Measurements from ENCODE around the gene KISS1R.
A peak's percentile ranks its signal among the peaks of the same experiment; 100 is the strongest.
"Not testable (repeated sequence)": the region's sequence is repeated elsewhere in the genome, so short reads cannot be mapped to it uniquely, and the experiment has no call there.

Gene KISS1R

GRCh38 chr19:917323-918151 is at the start of gene KISS1R:
Gene KISS1R, plus strand, starts transcription at chr19:917333. Its CDS starts 170 bp downstream, at chr19:917503.
- peak; percentile 70 for DNase-seq
- peak; percentile 10 for ATAC-seq

DNA sequence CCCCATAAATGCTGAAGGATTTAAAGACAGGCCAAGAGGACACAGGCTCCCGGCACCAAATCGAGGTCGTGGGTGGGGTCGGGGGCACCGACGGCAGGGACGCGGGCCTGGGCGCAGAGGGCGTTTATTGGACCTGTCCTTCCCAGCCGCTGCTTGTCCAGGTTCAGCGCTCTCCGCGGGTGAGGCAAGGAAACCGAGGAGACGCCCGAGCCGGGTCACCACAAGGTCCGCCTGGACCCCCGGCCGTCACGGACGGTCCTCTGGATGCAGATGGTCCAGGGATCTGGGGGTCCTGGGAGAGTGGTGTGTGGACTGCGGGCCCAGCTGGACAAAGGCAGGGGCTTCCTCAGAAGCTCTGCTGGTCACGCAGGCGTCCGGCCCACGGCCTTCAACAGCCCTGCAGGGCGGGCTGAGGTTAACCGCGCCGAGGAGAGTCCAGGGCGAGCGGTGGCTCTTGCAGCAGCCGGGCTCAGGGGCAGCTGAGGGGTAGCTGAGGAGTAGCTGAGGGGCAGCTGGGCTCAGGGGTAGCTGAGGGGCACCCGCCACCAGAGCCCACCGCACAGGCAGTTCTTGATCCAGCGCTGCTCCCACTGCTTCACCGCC is 49.2 kb upstream of the KISS1R start:
- DNase-seq = no peak
- no peak for ATAC-seq

DNA sequence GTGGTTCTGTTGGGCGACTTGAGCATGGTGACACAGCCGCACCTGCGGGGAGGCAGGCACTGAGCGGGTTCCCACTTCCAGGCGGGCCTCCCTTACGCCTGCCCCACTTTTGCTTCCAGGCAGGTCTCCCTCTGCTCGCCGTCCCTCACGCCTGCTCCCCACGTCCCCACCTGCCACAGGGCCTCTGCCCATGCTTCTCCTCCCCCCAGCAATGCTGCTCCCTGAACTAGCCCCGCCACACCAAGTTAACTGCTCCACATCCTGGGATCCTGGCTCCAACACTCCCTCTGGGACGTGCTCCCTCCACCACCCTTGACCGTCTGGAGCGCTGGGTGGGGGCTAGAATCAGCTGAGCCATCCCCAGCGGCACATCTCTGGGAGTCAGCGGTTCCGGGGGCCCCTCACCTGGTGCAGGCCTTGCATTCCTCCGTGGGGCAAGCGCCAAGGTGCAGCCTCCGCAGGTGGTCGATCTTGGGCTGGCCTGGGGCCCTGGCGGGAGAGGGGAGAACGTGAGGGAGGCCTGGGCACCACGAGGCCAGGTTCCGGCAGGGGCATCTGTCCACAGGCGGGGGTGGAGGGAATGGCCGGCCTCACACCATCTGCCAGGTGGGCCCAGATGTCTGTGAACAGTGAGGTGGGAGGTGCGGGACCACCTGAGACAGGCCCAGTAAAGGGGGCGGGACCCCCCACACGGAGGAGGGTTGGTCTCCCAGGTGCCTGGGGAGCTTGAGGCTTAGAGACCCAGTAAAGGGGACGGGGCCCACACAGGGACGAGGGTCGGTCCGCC is 48.5 kb upstream of the KISS1R start:
- no peak for ATAC-seq

DNA sequence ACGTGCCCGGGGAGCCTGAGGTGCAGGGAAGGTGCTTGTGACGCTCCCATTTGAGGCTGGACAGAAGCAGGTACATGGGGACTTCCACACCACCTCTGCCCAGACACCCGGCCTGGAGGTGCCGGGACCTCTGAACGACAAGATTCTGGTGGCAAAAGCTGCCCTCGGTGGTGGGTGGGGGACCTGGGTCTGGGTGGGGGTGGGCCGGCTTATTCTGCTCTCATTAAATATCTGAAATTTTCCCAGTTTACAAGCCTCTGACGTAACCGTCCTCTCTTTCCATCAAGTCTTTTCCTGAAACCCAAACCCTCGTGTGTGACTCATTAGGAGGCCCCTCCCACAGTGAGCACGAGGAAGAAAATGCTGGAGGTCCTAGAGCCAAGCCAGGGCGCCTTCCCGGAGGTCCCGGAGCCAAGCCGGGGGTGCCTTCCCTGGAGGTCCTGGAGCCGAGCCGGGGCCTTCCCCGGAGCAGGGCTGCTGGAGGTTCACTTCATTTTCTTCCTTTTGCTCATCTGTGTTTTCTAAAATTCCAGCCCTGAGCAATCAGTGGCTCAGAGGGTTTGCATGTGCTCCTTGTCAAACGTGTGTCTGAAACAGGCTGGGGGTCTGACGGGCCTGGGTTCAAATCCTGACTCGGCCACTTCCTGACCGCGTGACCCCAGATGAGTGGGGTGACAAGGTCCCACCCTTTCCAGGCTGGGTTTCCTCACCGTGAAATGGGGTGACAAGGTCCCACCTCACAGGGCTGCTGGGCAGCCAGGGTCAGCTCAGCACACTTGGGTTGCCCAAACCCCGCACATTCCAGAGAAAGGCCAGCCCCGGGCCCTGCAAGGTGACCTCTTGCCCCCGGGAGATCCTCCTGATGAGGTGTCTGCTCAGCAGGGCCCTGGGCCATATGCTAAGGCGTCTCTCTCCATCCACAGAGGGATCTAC is 47.6 kb upstream of the KISS1R start:
- no peak for ATAC-seq
- no peak for DNase-seq

More for the DNA sequence above, 48.5 kb upstream of the KISS1R start:
- DNase-seq = no peak

DNA sequence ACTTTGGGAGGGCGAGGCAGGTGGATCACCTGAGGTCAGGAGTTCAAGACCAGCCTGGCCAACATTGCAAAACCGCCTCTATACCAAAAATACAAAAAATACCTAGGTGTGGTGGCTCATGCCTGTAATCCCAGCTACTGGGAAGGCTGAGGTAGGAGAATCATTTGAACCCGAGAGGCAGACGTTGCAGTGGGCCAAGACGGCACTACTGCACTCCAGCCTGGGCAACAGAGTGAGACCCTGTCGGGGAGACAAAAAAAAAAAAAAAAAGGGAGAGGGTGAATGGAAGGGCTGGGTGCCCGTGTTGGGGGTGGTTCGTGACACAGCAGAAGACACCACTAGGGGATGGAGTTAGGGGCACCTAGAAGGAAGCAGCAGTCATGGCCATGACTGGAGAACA is 46.8 kb upstream of the KISS1R start:
- no peak for ATAC-seq
- no peak for DNase-seq

GRCh38 chr19:870963-871401 is 46.2 kb upstream of the KISS1R start:
- DNase-seq (no peak), ATAC-seq (no peak)

- peak; percentile 23 for DNase-seq
- ATAC-seq = no peak
Measured at GRCh38 chr19:871446-872265, 45.5 kb upstream of the KISS1R start.

DNA sequence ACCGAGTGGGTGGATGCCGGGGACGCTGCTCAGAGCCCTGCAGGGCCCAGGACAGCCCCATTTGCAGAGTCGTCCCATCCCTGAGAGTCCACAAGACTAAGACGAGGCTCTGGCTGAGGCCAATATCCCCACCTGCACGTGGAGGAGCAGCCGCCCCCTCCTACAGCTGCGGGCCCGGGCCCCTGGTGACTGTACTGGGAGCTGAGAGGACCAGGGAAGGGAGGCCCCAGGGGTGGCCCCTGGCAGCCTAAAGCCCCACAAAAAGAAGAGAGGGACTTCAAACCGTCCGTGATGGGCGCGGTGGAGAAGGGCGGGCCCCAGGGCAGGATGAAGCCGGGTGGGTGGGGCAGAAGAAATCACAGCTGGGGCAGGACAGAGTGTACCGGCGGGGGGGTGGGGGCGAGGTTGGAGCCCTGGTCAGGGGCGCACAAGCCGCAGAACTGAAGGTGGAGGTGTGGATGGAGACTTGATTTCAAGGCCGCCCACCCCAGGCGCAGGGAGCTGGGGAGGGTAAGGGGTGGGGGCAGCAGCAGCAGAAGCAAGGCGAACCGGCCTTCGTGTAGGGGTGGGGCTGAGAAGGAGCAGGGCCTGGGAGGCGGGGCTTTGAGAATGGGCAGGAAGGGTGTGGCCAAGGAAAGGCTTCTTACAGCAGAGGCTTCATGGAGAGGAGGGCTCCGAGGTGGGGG is 44.7 kb upstream of the KISS1R start:
- ATAC-seq (peak; percentile 68), DNase-seq (peak; percentile 85)

DNA sequence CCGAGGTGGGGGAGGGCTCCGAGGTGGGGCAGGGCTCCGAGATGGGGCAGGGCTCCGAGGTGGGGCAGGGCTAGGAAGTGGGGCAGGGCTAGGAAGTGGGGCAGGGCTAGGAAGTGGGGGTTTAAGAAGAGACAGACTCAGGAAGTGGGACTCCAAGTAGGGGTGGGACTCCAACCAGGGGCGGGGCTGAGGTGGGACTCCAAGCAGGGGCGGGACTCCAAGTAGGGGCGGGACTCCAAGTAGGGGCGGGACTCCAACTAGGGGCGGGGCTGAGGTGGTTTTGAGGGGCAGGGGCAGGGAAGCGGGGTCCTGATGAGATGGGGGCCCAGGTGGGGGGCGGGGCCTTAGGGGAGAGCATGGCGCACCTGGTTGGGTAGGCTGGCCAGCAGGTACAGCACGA is 44.0 kb upstream of the KISS1R start:
- ATAC-seq (peak; percentile 76), DNase-seq (peak; percentile 76)

DNA sequence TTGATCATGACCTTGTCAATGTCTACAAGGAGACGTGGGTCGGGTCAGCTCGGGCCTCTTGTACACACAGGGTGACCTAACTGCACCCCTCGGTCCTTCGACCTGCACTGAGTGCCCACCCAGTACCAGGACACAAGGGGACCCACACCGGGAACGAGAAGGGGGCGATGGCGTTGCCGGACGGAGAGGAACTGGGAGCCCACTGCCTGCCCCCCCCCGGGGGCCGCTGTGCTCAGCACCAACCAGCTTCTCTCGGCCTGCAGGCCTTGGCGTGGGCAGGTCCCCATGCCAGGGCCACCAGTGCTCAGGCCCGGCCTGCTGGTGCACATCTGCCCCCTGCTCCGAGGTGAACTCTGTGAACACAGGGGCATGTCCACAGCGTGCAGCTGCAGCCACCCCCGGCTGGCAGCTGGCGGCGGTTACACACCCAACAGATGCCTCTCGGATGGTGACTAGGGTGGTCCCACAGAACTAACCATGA is 43.5 kb upstream of the KISS1R start:
- no peak for DNase-seq

GRCh38 chr19:875265-875879 is 41.8 kb upstream of the KISS1R start:
- no peak for ATAC-seq
- no peak for DNase-seq

More for the DNA sequence above, 43.5 kb upstream of the KISS1R start:
- ATAC-seq = no peak

- ATAC-seq = no peak
Measured at GRCh38 chr19:876089-876488, 41.0 kb upstream of the KISS1R start.

DNA sequence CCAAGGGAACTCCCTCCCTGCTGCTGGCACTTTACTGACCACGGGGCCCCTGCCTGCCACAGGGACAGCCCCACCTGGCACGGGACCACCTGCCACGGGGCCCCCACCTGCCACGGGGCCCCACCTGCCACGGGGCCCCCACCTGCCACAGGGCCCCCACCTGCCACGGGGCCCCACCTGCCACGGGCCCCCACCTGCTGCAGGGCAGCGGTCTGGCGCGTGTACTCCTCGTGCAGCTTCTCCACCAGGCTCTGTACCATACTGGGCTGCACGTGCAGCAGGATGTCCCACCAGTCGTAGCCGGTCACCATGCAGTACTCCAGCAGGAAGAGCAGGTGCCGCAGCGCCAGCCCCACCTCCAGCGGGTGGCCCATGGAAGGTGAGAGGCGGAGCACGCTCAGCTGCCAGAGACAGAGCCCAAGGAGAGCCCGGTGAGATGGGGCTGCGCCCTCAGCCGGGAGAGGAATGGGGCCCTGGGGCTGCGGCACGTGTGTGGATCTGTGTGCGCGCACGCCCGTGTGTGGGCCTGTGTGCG is 40.3 kb upstream of the KISS1R start:
- no peak for DNase-seq
- ATAC-seq = no peak

More at GRCh38 chr19:876089-876488, 41.0 kb upstream of the KISS1R start:
- no peak for DNase-seq

DNA sequence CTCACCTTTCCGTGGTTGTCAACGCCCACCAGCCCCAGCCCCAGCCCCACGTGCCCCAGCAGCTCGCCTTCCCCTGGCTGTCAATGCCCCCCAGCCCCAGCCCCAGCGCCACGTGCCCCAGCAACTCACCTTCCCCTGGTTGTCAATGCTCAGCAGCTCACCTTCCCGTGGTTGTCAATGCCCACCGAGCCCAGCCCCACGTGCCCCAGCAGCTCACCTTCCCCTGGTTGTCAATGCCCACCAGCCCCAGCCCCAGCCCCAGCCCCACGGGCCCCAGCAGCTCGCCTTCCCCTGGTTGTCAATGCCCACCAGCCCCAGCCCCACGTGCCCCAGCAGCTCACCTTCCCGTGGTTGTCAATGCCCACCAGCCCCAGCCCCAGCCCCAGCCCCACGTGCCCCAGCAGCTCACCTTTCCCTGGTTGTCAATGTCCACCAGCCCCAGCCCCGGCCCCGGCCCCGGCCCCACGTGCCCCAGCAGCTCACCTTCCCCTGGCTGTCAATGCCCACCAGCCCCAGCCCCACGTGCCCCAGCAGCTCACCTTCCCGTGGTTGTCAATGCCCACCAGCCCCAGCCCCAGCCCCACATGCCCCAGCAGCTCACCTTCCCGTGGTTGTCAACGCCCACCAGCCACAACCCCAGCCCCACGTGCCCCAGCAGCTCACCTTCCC is 39.0 kb upstream of the KISS1R start:
- ATAC-seq, DNase-seq: not testable (repeated sequence)

DNA sequence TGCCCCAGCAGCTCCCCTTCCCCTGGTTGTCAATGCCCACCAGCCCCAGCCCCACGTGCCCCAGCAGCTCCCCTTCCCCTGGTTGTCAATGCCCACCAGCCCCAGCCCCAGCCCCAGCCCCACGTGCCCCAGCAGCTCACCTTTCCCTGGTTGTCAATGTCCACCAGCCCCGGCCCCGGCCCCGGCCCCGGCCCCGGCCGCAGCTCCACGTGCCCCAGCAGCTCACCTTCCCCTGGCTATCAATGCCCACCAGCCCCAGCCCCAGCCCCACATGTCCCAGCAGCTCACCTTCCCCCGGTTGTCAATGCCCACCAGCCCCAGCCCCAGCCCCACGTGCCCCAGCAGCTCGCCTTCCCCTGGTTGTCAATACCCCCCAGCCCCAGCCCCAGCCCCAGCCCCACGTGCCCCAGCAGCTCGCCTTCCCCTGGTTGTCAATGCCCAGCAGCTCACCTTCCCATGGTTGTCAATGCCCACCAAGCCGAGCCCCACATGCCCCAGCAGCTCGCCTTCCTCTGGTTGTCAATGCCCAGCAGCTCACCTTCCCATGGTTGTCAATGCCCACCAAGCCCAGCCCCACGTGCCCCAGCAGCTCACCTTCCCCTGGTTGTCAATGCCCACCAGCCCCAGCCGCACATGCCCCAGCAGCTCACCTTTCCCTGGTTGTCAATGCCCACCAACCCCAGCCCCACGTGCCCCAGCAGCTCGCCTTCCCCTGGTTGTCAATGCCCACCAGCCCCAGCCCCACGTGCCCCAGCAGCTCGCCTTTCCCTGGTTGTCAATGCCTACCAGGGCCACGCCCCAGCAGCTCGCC is 38.2 kb upstream of the KISS1R start:
- DNase-seq, ATAC-seq: not testable (repeated sequence)

- ATAC-seq (no peak), DNase-seq (no peak)
Measured at GRCh38 chr19:879711-880438, 37.3 kb upstream of the KISS1R start.
